ENCODE results near the gene PLEKHG3. TPM values are rescaled to one million over a fixed set of nuclear protein-coding genes. Genes with fewer than 3 reads are reported as not detected.

PLEKHG3 gene
- total and polyA plus RNA-seq, 12 donors: 2.7 to 11.7 (median 8.9) TPM

- Histone ChIP-seq H3K4me3 (no peak overlapping the region), H3K4me1 (replicated peaks in 1 of 2) (no peaks in the 10 kb centered on the region), H3K9me3 (replicated peaks in 1 of 3) (no peaks in the 10 kb centered on the region), H3K27me3 (no peaks in the 10 kb centered on the region), H3K36me3 (replicated peaks in 1 of 2) (no peaks in the 10 kb centered on the region), H3K27ac (no peak overlapping the region)
- no peak for DNase-seq
- TF ChIP-seq CTCF (IDR thresholded peaks at IDR 0.05): no peak
- TF ChIP-seq POLR2A (IDR thresholded peaks at IDR 0.05): no peak
- 89 to 92% (median 90%) methylated on average over 7 to 15 of the region's 15 CpGs for WGBS, 4 donors
- intact Hi-C loops (cut with DNase I): no loop called here
Measured at GRCh38 chr14:64683264-64683663, 21.0 kb upstream of the PLEKHG3 start.

DNA sequence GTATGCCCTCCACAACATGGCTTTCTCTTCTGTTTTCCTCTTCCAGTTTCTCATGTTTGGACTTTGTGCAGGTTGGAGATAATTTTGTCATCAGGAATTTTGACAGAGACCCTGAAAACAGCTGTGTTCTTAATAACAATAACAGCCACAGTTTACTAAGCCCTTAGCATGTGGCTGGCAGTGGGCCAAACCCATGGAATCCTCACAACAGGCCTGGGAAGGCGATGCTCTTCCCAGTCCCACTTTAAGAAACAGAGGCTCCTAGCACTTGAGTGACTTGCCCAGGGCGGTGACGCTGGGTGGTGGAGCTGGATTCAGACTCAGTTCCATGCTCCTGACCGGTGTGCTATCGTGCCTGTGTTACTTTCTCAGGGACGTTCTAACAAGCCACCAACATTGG is 20.1 kb upstream of the PLEKHG3 start:
- intact Hi-C loops (cut with DNase I): no loop called here
- no peak overlapping the region for H3K27ac ChIP-seq
- no peaks in the 10 kb centered on the region for H3K4me1 ChIP-seq (replicated peaks in 1 of 2)
- H3K4me3 ChIP-seq: no peak overlapping the region
- no peaks in the 10 kb centered on the region for H3K36me3 ChIP-seq (replicated peaks in 1 of 2)
- 80 to 95% (median 92%) methylated on average over 2 to 6 of the region's 6 CpGs for WGBS, 4 donors
- no peak for TF ChIP-seq CTCF (IDR thresholded peaks at IDR 0.05)
- TF ChIP-seq POLR2A (IDR thresholded peaks at IDR 0.05): no peak
- no peak for DNase-seq
- no peaks in the 10 kb centered on the region for H3K9me3 ChIP-seq (replicated peaks in 1 of 3)
- no peaks in the 10 kb centered on the region for H3K27me3 ChIP-seq

DNA sequence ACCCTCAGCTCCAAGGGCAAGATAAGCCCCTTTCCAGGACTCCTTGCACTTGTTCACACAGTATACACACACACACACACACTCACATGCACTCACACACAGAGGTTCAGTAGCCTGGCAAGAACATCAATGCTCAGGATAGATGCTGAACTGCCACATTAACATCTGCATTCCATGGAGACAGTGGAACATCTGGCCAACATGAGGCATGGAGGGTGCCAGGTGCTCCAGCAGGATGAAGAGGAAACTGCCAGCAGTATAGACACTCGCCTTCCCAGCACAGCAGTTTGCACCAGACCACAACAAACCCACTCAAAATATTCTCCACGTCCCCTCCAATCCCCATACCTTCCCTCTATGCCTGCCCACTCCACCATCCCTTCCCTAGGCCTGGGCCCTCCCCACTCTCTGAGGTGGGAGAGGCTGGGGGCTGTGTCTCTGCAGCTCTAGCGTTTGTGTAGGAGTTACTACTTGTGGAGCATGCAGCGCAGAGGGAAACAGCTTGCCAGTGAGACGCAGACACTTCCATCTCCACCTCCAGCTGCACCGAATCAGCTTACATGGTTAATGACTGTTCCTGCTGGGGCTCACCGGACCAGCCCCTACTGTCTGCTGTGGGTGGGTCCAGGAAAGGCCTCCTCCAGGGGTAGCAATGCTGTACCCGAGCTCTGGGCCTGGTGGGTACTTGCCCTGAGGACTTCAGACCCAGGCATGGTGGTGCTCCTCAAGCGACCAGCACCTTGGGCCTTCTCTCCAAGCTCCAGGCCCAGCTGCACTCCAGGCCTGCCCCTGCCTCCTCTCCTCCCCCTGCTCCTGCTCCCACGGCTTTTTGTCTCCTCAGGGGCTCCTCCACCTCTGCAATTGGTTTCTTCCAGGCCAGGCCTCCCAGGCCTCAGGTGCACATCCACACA is 18.6 kb upstream of the PLEKHG3 start:
- WGBS, 4 donors: 70 to 82% (median 77%) methylated on average over 7 to 10 of the region's 10 CpGs
- Histone ChIP-seq H3K27ac (no peak overlapping the region), H3K4me1 (replicated peaks in 1 of 2) (no peaks in the 10 kb centered on the region), H3K36me3 (replicated peaks in 1 of 2) (no peaks in the 10 kb centered on the region), H3K27me3 (no peaks in the 10 kb centered on the region), H3K4me3 (no peak overlapping the region), H3K9me3 (replicated peaks in 1 of 3) (no peaks in the 10 kb centered on the region)
- intact Hi-C loops (cut with DNase I): no loop called here
- no peak for DNase-seq
- TF ChIP-seq CTCF (IDR thresholded peaks at IDR 0.05) (no peak), POLR2A (IDR thresholded peaks at IDR 0.05) (no peak)

GRCh38 chr14:64686282-64686615 is 18.0 kb upstream of the PLEKHG3 start:
- Histone ChIP-seq H3K27me3 (no peaks in the 10 kb centered on the region), H3K9me3 (replicated peaks in 1 of 3) (no peaks in the 10 kb centered on the region), H3K27ac (no peak overlapping the region), H3K4me3 (no peak overlapping the region), H3K36me3 (replicated peaks in 1 of 2) (no peaks in the 10 kb centered on the region), H3K4me1 (replicated peaks in 1 of 2) (no peaks in the 10 kb centered on the region)
- 72 to 82% (median 76%) methylated on average over 7 of the region's 7 CpGs for WGBS, 4 donors
- no peak for TF ChIP-seq CTCF (IDR thresholded peaks at IDR 0.05)
- TF ChIP-seq POLR2A (IDR thresholded peaks at IDR 0.05): no peak
- no peak for DNase-seq
- intact Hi-C loops (cut with DNase I): no loop called here
